HG03469 (cell line): Measurements from ENCODE around the gene ISOC2.

Experiments
- ATAC-seq: cut with Tn5 transposase; IDR thresholded peaks from one replicate; pipeline ENCODE4 v1.9.1; 2021; ENCODE audit warnings: mild to moderate bottlenecking, moderate library complexity, moderate number of reproducible peaks; ENCODE audit not compliant: unreplicated experiment

Gene ISOC2

GRCh38 chr19:55479451-55480230, 18.2 kb upstream of the ISOC2 start:
- ATAC-seq = no peak

- no peak for ATAC-seq
Measured at GRCh38 chr19:55479045-55479444, 17.6 kb upstream of the ISOC2 start.

GRCh38 chr19:55478364-55478763, 16.9 kb upstream of the ISOC2 start:
- no peak for ATAC-seq

- no peak for ATAC-seq
Measured at GRCh38 chr19:55477905-55478304, 16.5 kb upstream of the ISOC2 start.

- peak; percentile 82 for ATAC-seq
Measured at GRCh38 chr19:55476100-55476775, 14.8 kb upstream of the ISOC2 start, which contains the start of gene ZNF628. ZNF628 (plus strand) TSS chr19:55476617; CDS start chr19:55479911, 3,294 bp downstream.

GRCh38 chr19:55474269-55475265, 13.1 kb upstream of the ISOC2 start:
- ATAC-seq = no peak

GRCh38 chr19:55473225-55474012, 12.0 kb upstream of the ISOC2 start:
- no peak for ATAC-seq

GRCh38 chr19:55472463-55472862, 11.0 kb upstream of the ISOC2 start:
- ATAC-seq = no peak

GRCh38 chr19:55471266-55471665, 9.8 kb upstream of the ISOC2 start:
- no peak for ATAC-seq

- ATAC-seq = no peak
Measured at GRCh38 chr19:55468054-55468393, 6.6 kb upstream of the ISOC2 start.

- ATAC-seq = no peak
Measured at GRCh38 chr19:55467236-55468053, 6.0 kb upstream of the ISOC2 start.

- ATAC-seq = no peak
Measured at GRCh38 chr19:55466241-55466614, 4.8 kb upstream of the ISOC2 start.

- no peak for ATAC-seq
Measured at GRCh38 chr19:55465460-55466240, 4.2 kb upstream of the ISOC2 start.

GRCh38 chr19:55464662-55465054, 3.2 kb upstream of the ISOC2 start, which contains the start of gene C19orf85:
C19orf85 (minus strand) TSS chr19:55464751; CDS start chr19:55464554, 197 bp downstream.
- no peak for ATAC-seq

- no peak for ATAC-seq
Measured at GRCh38 chr19:55464039-55464661, 2.7 kb upstream of the ISOC2 start.

GRCh38 chr19:55463583-55464031, 2.2 kb upstream of the ISOC2 start:
- ATAC-seq = no peak

- ATAC-seq = no peak
Measured at GRCh38 chr19:55462722-55463121, 1.3 kb upstream of the ISOC2 start.

GRCh38 chr19:55461974-55462626, 658 bp upstream of the ISOC2 start:
- no peak for ATAC-seq
